Hepatocyte (in vitro differentiated cells): ENCODE data around the gene SORCS2. TPM values are rescaled to one million over a fixed set of nuclear protein-coding genes. Genes with fewer than 3 reads are reported as not detected.

ENCODE experiments used
- DNase-seq: peaks from one replicate; pipeline ENCODE4 v3.0.0-alpha.2; 2016; ENCODE audit warnings: low spot score
- H2AFZ ChIP-seq: fragments of 200-600 bp; sonication (generic); 2 replicates; pipeline ENCODE4 v1.6.0; 2016; ENCODE audit warnings: antibody characterized with exemption, mild to moderate bottlenecking
- H3K27ac ChIP-seq: fragments of 200-600 bp; sonication (generic); 2 replicates; pipeline ENCODE4 v1.5.1; 2016; ENCODE audit warnings: mild to moderate bottlenecking
- H3K27me3 ChIP-seq: fragments of 200-600 bp; sonication (generic); 2 replicates; pipeline ENCODE4 v1.6.1; 2016
- H3K36me3 ChIP-seq: fragments of 200-600 bp; sonication (generic); replicated peaks from 2 replicates; pipeline ENCODE4 v1.5.1; 2016; ENCODE audit warnings: low read depth; ENCODE audit not compliant: insufficient read depth
- H3K4me1 ChIP-seq: fragments of 200-600 bp; sonication (generic); 2 replicates; pipeline ENCODE4 v1.5.1; 2016; ENCODE audit warnings: mild to moderate bottlenecking, moderate library complexity; ENCODE audit not compliant: insufficient read depth
- H3K4me2 ChIP-seq: fragments of 200-600 bp; sonication (generic); 2 replicates; pipeline ENCODE4 v1.6.0; 2016
- H3K4me3 ChIP-seq: fragments of 200-600 bp; sonication (generic); 2 replicates; pipeline ENCODE4 v1.5.1; 2016; ENCODE audit warnings: mild to moderate bottlenecking
- H3K79me2 ChIP-seq: fragments of 200-600 bp; sonication (generic); 2 replicates; pipeline ENCODE4 v1.6.0; 2017; ENCODE audit warnings: mild to moderate bottlenecking
- H3K9me2 ChIP-seq: fragments of 200-600 bp; sonication (generic); replicated peaks from 2 replicates; pipeline ENCODE4 v1.6.0; 2017; ENCODE audit warnings: mild to moderate bottlenecking; ENCODE audit not compliant: insufficient read depth
- H3K9me3 ChIP-seq: fragments of 200-600 bp; sonication (generic); 2 replicates; pipeline ENCODE4 v1.5.1; 2016; ENCODE audit warnings: low read depth, mild to moderate bottlenecking
- H4K20me1 ChIP-seq: fragments of 200-600 bp; sonication (generic); 2 replicates; pipeline ENCODE4 v1.6.0; 2016; ENCODE audit warnings: mild to moderate bottlenecking; ENCODE audit not compliant: insufficient read depth, poor library complexity, severe bottlenecking
- EZH2 ChIP-seq: fragments of 200-600 bp; sonication (generic); IDR thresholded peaks from 2 replicates; pipeline ENCODE4 v1.6.1; 2016; ENCODE audit warnings: antibody characterized with exemption, mild to moderate bottlenecking, borderline replicate concordance
- EZH2phosphoT487 ChIP-seq: fragments of 200-600 bp; sonication (generic); IDR thresholded peaks from one replicate; pipeline ENCODE4 v1.6.1; 2018; ENCODE audit warnings: antibody characterized with exemption, mild to moderate bottlenecking, low read depth, moderate library complexity; ENCODE audit not compliant: unreplicated experiment, severe bottlenecking
- WGBS: methylation state at CpG from one replicate; pipeline ENCODE4 v1.1.6; 2016; ENCODE audit warnings: low lambda C conversion rate; ENCODE audit errors: missing lambda C conversion rate; 5-methylcytosine and 5-hydroxymethylcytosine counted together
- polyA plus RNA-seq: library from polyadenylated mRNA; unstranded; fragments of >200 nt; fragmentation: Nextera tagmentation; extraction: Ambion mirVana; gene quantifications from 2 replicates; pipeline ENCODE4 v1.2.1, GENCODE V29; 2016
- total RNA-seq: library from RNA; depleted of rRNA; stranded (reverse); fragments of >200 nt; gene quantifications from 2 replicates; pipeline ENCODE4 v1.2.3, GENCODE V29; 2014
- TF ChIP-seq, protein P1 (sequence below): fragments of 200-600 bp; sonication (generic); IDR thresholded peaks from 2 replicates; pipeline ENCODE4 v1.5.1; 2016; ENCODE audit warnings: antibody characterized with exemption, mild to moderate bottlenecking; ENCODE audit not compliant: poor library complexity

Gene SORCS2
- total and polyA plus RNA-seq, 2 experiments from 2014 or later = 1.6 to 4.8 TPM

DNA sequence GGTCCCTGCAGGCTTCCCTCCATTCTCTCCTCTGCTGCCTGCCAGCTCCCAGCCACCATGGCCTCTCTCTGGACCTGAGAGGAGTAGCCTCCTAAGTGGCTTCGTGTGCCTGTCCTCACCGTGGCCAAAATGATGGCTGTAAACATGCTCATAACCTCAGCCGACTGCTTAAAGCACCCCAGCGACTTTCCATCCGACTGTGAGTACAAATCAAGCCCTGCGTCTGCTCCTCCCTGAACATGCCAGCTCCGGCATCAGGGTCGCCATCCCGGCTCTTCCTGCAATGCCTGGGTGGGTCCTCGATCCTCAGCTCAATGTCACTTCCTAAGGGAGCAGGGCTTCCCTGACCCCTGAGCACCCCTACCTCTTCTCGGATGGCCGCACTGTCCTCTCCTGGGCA lies 3.3 kb upstream of the SORCS2 start:
- no peak overlapping the region for H3K4me3 ChIP-seq
- H3K4me1 ChIP-seq = peaks cover 7% of the 10 kb centered on the region
- TF ChIP-seq, protein P1, sequence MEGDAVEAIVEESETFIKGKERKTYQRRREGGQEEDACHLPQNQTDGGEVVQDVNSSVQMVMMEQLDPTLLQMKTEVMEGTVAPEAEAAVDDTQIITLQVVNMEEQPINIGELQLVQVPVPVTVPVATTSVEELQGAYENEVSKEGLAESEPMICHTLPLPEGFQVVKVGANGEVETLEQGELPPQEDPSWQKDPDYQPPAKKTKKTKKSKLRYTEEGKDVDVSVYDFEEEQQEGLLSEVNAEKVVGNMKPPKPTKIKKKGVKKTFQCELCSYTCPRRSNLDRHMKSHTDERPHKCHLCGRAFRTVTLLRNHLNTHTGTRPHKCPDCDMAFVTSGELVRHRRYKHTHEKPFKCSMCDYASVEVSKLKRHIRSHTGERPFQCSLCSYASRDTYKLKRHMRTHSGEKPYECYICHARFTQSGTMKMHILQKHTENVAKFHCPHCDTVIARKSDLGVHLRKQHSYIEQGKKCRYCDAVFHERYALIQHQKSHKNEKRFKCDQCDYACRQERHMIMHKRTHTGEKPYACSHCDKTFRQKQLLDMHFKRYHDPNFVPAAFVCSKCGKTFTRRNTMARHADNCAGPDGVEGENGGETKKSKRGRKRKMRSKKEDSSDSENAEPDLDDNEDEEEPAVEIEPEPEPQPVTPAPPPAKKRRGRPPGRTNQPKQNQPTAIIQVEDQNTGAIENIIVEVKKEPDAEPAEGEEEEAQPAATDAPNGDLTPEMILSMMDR = no peak
- TF ChIP-seq EZH2 = no peak
- no peak for TF ChIP-seq EZH2phosphoT487
- no peak for DNase-seq
- H3K9me3 ChIP-seq = no peaks in the 10 kb centered on the region
- H3K27me3 ChIP-seq = peaks cover 44% of the 10 kb centered on the region
- 87% methylated on average over 12 of the region's 12 CpGs for WGBS
- no peak overlapping the region for H3K4me2 ChIP-seq
- no peak overlapping the region for H3K27ac ChIP-seq
- no peaks in the 10 kb centered on the region for H4K20me1 ChIP-seq
- H3K36me3 ChIP-seq = no peaks in the 10 kb centered on the region
- no peaks in the 10 kb centered on the region for H3K79me2 ChIP-seq
- no peak overlapping the region for H2AFZ ChIP-seq
- H3K9me2 ChIP-seq = no peaks in the 10 kb centered on the region

DNA sequence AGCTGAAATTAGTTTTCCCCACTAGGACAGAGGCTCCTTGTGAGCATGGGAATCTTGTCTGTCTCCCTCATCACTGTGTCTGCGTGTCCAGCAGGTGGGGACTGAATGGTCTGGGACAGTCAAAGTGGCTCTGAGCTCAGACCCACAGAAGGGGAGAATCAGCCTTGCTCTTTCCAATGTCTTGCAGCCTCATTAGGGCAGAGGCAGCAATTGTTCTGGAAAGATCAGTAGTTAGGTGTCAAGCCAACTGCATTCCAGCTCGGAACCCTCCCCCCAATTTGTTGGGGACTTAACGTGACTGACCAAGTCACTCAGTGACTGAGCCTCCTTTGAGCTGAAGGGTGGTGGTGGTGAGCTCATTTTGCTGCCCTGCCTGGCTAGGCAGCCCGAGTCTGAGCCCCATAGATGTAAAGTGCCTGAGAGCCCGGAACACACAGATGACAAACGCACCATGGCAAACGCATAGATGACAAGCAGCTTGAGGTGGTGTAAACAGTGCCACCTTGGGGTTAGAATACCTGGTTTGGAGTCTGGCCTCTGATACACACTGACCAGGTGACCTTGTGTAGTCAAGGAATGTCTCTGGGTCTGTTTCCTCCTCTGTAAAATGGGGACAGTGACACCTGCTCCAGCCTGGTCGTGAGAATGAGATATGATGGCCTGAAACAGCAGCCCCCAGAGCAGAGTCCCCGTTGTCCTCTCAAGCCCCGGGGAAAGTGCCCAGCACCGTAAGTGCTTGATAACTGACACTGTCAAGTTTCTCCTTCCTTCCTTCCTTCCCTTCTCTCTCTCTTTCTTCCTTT lies 2.7 kb upstream of the SORCS2 start:
- Histone ChIP-seq H3K27me3 (peaks cover 49% of the 10 kb centered on the region), H3K36me3 (no peaks in the 10 kb centered on the region)
- peak; percentile 37 for DNase-seq

DNA sequence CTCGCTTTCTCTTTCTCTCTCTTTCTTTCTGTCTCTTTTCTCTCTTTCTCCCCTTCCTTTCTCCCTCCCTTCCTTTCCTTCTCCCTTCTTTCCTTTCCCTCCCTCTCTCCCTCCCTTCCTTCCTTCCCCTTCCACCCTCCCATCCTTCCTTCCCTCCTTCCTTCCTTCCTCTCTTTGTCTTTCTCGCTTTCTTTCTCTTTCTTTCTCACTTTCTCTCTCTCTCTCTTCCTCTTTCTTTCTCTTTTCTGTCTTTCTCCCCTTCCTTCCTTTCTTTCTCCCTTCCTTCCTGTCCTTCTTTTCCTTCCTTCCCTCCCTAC lies 2.1 kb upstream of the SORCS2 start:
- DNase-seq = no peak
- Histone ChIP-seq H3K27ac (no peak overlapping the region), H3K9me2 (no peaks in the 10 kb centered on the region), H3K9me3 (no peaks in the 10 kb centered on the region), H3K4me3 (no peak overlapping the region), H4K20me1 (no peaks in the 10 kb centered on the region), H3K27me3 (peaks cover 51% of the 10 kb centered on the region), H2AFZ (no peak overlapping the region), H3K79me2 (no peaks in the 10 kb centered on the region), H3K4me2 (no peak overlapping the region), H3K4me1 (peaks cover 7% of the 10 kb centered on the region), H3K36me3 (no peaks in the 10 kb centered on the region)
- 43% methylated on average over 1 of the region's 2 CpGs for WGBS
- TF ChIP-seq, protein P1 = no peak
- TF ChIP-seq EZH2 (no peak), EZH2phosphoT487 (no peak)

More for the DNA sequence above, 2.7 kb upstream of the SORCS2 start:
- no peak for TF ChIP-seq EZH2phosphoT487
- TF ChIP-seq EZH2 = no peak
- TF ChIP-seq, protein P1 = no peak
- Histone ChIP-seq H3K9me3 (no peaks in the 10 kb centered on the region), H3K79me2 (no peaks in the 10 kb centered on the region), H3K4me1 (peaks cover 7% of the 10 kb centered on the region), H4K20me1 (no peaks in the 10 kb centered on the region), H2AFZ (no peak overlapping the region), H3K9me2 (no peaks in the 10 kb centered on the region), H3K27ac (no peak overlapping the region), H3K4me2 (no peak overlapping the region), H3K4me3 (no peak overlapping the region)
- 56% methylated on average over 11 of the region's 11 CpGs for WGBS
